ENCODE measurements around the gene CDH4.

The CDH4 gene

GRCh38 chr20:61614706-61615100, 362.6 kb downstream of the CDH4 start:
- no peak for DNase-seq

GRCh38 chr20:61615806-61616205, 363.7 kb downstream of the CDH4 start:
- no peak for DNase-seq

GRCh38 chr20:61619751-61620150, 367.7 kb downstream of the CDH4 start:
- no peak for DNase-seq

- DNase-seq, result no peak
These were observed 368.1 kb downstream of the CDH4 start for GRCh38 chr20:61620174-61620573.

GRCh38 chr20:61621035-61621730, 369.1 kb downstream of the CDH4 start:
- DNase-seq, result no peak

GRCh38 chr20:61621852-61622251, 369.8 kb downstream of the CDH4 start:
- DNase-seq, result no peak

- DNase-seq, result no peak
These were observed 371.4 kb downstream of the CDH4 start for GRCh38 chr20:61623451-61623850.

GRCh38 chr20:61625246-61625645, 373.2 kb downstream of the CDH4 start:
- DNase-seq, result no peak

GRCh38 chr20:61626412-61626811, 374.4 kb downstream of the CDH4 start:
- DNase-seq, result no peak

- DNase-seq, result no peak
These were observed 375.8 kb downstream of the CDH4 start for GRCh38 chr20:61627791-61628415.

GRCh38 chr20:61628480-61628879, 376.4 kb downstream of the CDH4 start:
- DNase-seq, result no peak

GRCh38 chr20:61628901-61629601, 377.0 kb downstream of the CDH4 start:
- no peak for DNase-seq

GRCh38 chr20:61629602-61630390, 377.7 kb downstream of the CDH4 start:
- no peak for DNase-seq

- no peak for DNase-seq
These were observed 378.3 kb downstream of the CDH4 start for GRCh38 chr20:61630391-61630650.

GRCh38 chr20:61630816-61631215, 378.8 kb downstream of the CDH4 start:
- no peak for DNase-seq

GRCh38 chr20:61631751-61632150, 379.7 kb downstream of the CDH4 start:
- DNase-seq, result no peak

- no peak for DNase-seq
These were observed 380.9 kb downstream of the CDH4 start for GRCh38 chr20:61633004-61633403.

GRCh38 chr20:61634376-61635145, 382.5 kb downstream of the CDH4 start:
- DNase-seq, result no peak

GRCh38 chr20:61635721-61636455, 383.8 kb downstream of the CDH4 start:
- no peak for DNase-seq

GRCh38 chr20:61636531-61637116, 384.6 kb downstream of the CDH4 start:
- no peak for DNase-seq

GRCh38 chr20:61638802-61639585, 386.9 kb downstream of the CDH4 start:
- no peak for DNase-seq
